ENCODE results near the gene IRF9.

The IRF9 gene

DNA sequence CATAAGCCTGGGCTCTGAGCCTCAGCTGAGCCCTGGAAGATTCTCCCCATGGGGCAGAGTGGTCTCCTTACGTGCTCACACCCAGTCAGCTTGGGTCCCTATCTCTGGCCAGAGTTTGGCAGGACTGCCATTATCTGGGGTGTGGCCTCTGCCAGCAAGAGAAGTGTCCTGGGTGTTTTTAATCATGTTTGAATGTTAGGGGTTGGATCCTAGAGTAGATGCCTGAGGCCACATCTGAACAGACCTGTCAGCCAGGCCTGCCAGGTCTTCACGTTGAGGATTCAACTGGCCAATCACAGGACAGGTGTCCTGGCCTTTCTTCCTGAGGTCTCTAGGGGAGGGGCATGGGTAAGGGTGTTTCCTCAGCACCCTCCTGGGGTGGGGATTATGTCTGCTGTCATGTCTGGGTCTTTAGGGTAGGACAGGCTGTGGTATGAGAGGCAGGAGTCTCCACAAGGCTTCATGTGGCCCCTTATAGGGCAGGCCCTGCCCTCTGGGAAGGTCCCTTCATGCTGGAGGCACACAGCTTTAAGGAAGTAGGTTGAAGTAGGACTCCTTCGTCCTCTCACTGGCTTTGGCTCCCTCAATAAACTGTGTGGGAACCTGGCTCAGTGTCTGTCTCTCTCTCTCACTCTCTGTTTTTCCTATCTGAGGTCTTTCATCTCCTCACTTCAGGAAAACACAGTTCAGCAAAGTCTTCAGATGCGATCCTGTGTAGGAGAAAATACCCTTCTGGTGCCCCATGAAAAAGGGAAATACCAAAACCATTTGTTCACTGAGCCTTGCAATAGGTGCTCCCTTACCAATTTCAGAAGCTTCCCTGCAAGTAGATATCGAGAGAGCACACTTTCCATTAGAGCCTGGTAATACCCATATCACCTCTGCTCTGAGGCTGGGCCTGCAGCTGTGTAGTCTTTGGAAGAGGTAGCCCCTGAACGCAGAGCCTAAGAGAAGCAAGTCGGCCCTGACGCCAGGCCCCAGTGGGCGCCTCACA is 37.3 kb upstream of the IRF9 start:
- TF ChIP-seq, protein P1, sequence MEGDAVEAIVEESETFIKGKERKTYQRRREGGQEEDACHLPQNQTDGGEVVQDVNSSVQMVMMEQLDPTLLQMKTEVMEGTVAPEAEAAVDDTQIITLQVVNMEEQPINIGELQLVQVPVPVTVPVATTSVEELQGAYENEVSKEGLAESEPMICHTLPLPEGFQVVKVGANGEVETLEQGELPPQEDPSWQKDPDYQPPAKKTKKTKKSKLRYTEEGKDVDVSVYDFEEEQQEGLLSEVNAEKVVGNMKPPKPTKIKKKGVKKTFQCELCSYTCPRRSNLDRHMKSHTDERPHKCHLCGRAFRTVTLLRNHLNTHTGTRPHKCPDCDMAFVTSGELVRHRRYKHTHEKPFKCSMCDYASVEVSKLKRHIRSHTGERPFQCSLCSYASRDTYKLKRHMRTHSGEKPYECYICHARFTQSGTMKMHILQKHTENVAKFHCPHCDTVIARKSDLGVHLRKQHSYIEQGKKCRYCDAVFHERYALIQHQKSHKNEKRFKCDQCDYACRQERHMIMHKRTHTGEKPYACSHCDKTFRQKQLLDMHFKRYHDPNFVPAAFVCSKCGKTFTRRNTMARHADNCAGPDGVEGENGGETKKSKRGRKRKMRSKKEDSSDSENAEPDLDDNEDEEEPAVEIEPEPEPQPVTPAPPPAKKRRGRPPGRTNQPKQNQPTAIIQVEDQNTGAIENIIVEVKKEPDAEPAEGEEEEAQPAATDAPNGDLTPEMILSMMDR (IDR thresholded peaks at IDR 0.05; ENCODE audit: borderline replicate concordance, insufficient read depth, low read depth, low read length): no peak
- no peak overlapping the region for H3K4me3 ChIP-seq (ENCODE audit: low read depth, low read length)

DNA sequence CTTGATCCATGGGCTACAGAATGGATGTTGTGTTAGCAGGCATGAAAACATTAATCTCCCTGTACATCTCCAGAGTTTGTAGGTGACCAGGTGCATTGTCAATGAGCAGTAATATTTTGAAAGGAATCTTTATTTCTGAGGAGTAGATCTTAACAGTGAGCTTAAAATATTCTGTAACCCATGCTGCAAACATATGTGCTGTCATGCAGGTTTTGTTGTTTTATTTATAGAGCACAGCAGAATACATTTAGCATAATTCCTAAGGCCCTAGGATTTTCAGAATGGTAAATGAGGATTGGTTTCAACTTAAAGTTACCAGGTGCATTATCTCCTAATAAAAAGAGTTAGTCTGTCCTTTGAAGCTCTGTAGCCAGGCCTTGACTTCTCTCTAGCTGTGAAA is 34.1 kb upstream of the IRF9 start:
- H3K4me3 ChIP-seq (ENCODE audit: low read depth, low read length): no peak overlapping the region
- TF ChIP-seq, protein P1 (IDR thresholded peaks at IDR 0.05; ENCODE audit: borderline replicate concordance, insufficient read depth, low read depth, low read length): no peak

DNA sequence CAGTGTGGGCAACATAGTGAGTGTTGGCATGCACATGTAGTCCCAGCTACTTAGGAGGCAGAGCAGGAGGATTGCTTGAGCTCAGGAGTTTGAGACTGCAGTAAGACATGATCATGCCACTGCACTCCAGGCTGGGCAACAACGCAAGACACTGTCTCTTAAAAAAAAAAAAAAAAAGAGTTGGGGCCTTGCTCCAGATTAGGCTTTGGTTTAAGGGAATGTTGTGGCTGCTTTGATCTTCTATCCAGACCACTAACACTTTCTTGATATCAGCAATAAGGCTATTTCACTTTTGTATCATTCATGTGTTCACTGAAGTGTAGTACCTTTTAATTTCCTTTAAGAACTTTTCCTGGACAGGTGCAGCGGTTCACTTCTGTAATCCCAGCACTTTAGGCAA is 33.4 kb upstream of the IRF9 start:
- no peak overlapping the region for H3K4me3 ChIP-seq (ENCODE audit: low read depth, low read length)
- TF ChIP-seq, protein P1 (IDR thresholded peaks at IDR 0.05; ENCODE audit: borderline replicate concordance, insufficient read depth, low read depth, low read length): no peak

DNA sequence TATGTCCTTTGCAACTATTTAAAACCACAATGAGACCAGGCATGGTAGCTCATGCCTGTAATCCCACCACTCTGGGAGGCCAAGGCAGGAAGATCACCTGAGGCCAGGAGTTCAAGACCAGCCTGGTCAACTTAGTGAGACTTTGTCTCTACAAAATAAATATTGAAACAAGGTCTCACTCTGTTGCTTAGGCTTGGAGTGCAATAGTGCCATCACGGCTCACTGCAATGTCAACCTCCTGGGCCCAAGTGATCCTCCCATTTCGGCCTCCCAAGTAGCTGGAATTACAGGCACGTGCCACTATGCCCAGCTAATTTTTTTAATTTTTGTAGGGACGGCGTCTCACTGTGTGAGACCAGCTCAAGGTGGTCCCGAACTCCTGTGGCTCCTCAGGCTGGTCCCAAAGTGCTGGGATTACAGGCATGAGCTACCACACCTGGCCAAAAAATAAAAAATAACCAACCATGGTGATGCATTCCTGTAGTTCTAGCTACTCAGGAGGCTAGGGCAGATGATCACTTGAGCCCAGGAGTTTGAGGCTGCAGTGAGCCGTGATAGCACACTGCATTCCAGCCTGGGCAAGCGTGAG is 31.6 kb upstream of the IRF9 start:
- TF ChIP-seq, protein P1 (IDR thresholded peaks at IDR 0.05; ENCODE audit: borderline replicate concordance, insufficient read depth, low read depth, low read length): no peak
- H3K4me3 ChIP-seq (ENCODE audit: low read depth, low read length): no peak overlapping the region

DNA sequence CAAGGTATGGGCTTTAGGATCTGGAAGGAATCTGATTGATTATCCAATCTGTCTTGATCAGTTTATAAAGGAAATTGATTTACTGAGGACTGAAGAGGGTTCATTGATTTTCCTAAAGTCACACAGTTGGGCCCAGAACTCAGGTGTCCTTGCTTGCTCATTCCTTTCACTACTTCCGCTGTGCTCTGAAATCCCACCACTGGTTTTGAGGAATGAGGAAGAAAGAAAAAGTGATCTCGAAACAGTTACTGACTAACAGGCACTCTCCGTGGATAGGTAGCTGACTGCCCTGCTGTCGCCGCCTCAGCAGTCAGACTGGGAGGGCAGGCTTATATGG is 30.7 kb upstream of the IRF9 start, which contains the start of gene FITM1:
TSS of gene FITM1 (plus strand) at position 280 of the 337 bp plus-strand sequence. CDS start 905 bp downstream, outside the sequence.
- no peak within 1 kb of the TSS for H3K4me3 ChIP-seq (ENCODE audit: low read depth, low read length)
- TF ChIP-seq, protein P1 (IDR thresholded peaks at IDR 0.05; ENCODE audit: borderline replicate concordance, insufficient read depth, low read depth, low read length): no peak

DNA sequence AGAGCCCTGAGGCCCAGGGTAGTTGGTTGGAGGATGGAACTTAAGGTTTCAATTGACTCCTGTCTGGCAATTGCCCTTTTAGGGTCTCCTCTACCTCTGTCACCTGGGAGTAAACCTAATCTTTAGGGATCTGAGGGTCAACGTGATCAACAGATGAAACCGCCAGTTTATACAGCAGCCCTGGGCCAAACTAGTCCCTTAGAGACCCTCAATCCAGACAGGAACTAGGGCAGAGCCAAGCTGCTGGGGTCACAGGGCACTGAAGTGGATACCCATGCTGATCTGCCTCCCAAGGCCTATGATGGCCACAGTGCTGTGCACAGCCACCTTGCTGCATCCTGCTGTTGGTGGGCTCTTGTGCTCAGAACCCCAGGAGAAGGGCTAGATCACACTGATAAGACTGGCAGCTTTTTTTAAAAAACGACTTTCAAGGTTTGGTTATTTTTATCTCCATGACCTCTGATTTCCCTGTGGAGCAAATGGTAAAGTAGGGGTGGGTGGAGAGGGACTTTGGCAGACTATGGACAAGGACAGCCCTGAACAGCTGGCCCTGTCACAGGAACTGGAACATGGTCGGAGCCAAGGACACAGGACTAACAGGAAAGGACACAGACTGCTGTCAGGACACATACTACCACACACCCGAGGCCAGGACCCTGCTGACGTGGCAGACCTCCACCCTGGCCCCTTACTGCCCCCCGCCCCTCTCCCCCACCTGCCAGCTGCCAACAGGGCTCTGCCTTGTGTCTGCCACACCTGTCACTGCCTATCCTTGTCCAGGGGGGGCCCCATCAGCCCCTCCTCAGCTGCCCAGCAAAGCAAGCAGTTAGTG is 30.1 kb upstream of the IRF9 start:
- H3K4me3 ChIP-seq (ENCODE audit: low read depth, low read length): no peak overlapping the region
- TF ChIP-seq, protein P1 (IDR thresholded peaks at IDR 0.05; ENCODE audit: borderline replicate concordance, insufficient read depth, low read depth, low read length): no peak
